ENCODE results near the gene POC1B.

DNA sequence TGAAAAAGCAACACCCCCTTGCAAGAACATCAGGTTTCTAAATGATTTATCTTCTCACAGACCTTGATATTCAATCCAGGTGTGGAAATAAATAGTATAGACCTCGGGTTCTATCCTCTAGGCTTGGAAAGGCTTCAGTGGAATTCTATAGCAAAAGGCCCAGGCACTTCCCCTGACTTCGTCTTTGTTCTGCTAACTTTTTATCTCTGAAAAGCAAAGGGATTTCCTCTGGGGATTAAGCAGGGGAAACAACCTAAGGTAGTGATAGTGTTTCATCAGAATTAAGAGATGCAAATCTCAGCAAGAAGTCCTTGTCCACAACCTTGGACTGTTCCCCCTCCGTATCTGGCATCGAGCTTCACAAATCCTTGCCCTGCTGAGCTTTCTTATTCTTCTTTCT is 114.0 kb downstream of the POC1B start:
- no peak for TF ChIP-seq CTCF (conservative IDR thresholded peaks at IDR 0.05; ENCODE audit: low read depth, low read length)
- no peak for TF ChIP-seq EZH2 (IDR thresholded peaks at IDR 0.05; ENCODE audit: low read length, unreplicated experiment)
- no peak for TF ChIP-seq EZH2phosphoT487 (IDR thresholded peaks at IDR 0.05; ENCODE audit: borderline replicate concordance, low read length)

Data from PC-3 (cell line).